ENCODE data around the gene SYNGR2.

GRCh38 chr17:78135858-78136500, 32.4 kb upstream of the SYNGR2 start:
- TF ChIP-seq CTCF (conservative IDR thresholded peaks at IDR 0.05; ENCODE audit: low read depth in 2 of 2), result no peak
- no peak for TF ChIP-seq REST (IDR thresholded peaks at IDR 0.05; ENCODE audit: unreplicated experiment)
- TF ChIP-seq EZH2 (IDR thresholded peaks at IDR 0.05; ENCODE audit: low read depth, unreplicated experiment), result no peak
- TF ChIP-seq POLR2AphosphoS5 (IDR thresholded peaks at IDR 0.05; ENCODE audit: low read depth), result no peak
- TF ChIP-seq EZH2phosphoT487 (IDR thresholded peaks at IDR 0.05; ENCODE audit: unreplicated experiment), result no peak
- TF ChIP-seq ZNF114 (CRISPR knock-in tag; IDR thresholded peaks at IDR 0.05), result no peak
